CD4-positive, alpha-beta T cell (primary cell): Measurements from ENCODE around the gene CELF5. TPM values are rescaled to one million over a fixed set of nuclear protein-coding genes. Genes with fewer than 3 reads are reported as not detected.

Experiments
- ATAC-seq: fragments of 200-7000 bp; cut with Tn5 transposase; one replicate; pipeline ENCODE4 v1.10.0; 2022; ENCODE audit warnings: mild to moderate bottlenecking; ENCODE audit not compliant: poor library complexity
- CTCF ChIA-PET: fragments of 350-600 bp; sonication (Branson Sonifier 250); formaldehyde crosslinking; loops from one replicate; lab custom pipeline; 2021; ENCODE audit warnings: antibody characterized with exemption, inconsistent platforms; lab: Charles Lee
- POLR2A ChIA-PET: fragments of 350-600 bp; sonication (Branson Sonifier 250); formaldehyde crosslinking; loops from one replicate; lab custom pipeline; 2021; ENCODE audit warnings: antibody characterized with exemption, inconsistent platforms; lab: Charles Lee
- DNase-seq, 14 experiments: peaks; one replicate each; pipeline ENCODE4 v3.0.0-alpha.2; 2013 to 2020; ENCODE audit warnings: mixed read lengths in 2 of 14
- H3K27ac ChIP-seq, 2 donors: one replicate each; pipeline versions ENCODE4 v1.5.1 to v1.7.0; 2013; ENCODE audit warnings: low read length in 2 of 2, low read depth in 1 of 2, mild to moderate bottlenecking in 1 of 2
- H3K27me3 ChIP-seq, 2 experiments: 1 replicate in 1 of 2; 2 replicates in 1 of 2; pipeline versions ENCODE4 v1.6.1 to v1.7.0; 2013; ENCODE audit warnings: low read length in 2 of 2, control low read depth in 1 of 2, mild to moderate bottlenecking in 1 of 2, moderate library complexity in 1 of 2; ENCODE audit not compliant: insufficient read depth in 2 of 2, control insufficient read depth in 1 of 2
- H3K36me3 ChIP-seq: one replicate; pipeline ENCODE4 v1.6.1; 2013; ENCODE audit warnings: low read length, control low read depth; ENCODE audit not compliant: insufficient read depth
- H3K4me1 ChIP-seq: one replicate; pipeline ENCODE4 v1.6.1; 2013; ENCODE audit warnings: low read length, control low read depth; ENCODE audit not compliant: insufficient read depth
- H3K4me3 ChIP-seq: one replicate; pipeline ENCODE4 v1.5.1; 2013; ENCODE audit warnings: mild to moderate bottlenecking, low read length, moderate library complexity
- H3K9me3 ChIP-seq, 2 experiments: 1 replicate in 1 of 2; 2 replicates in 1 of 2; pipeline versions ENCODE4 v1.6.1 to v1.7.0; 2013; ENCODE audit warnings: low read length in 2 of 2, mild to moderate bottlenecking in 2 of 2, control low read depth in 1 of 2, moderate library complexity in 1 of 2; ENCODE audit not compliant: control insufficient read depth in 1 of 2, insufficient read depth in 1 of 2
- H3K27ac Mint-ChIP-seq: one replicate; pipeline ENCODE4 v1.8.0; 2020; ENCODE audit warnings: mixed read lengths
- H3K27me3 Mint-ChIP-seq: one replicate; pipeline ENCODE4 v1.8.0; 2021; ENCODE audit warnings: mixed read lengths
- H3K36me3 Mint-ChIP-seq: one replicate; pipeline ENCODE4 v1.8.0; 2021; ENCODE audit warnings: low read depth, mixed read lengths
- H3K4me1 Mint-ChIP-seq: one replicate; pipeline ENCODE4 v1.8.0; 2021; ENCODE audit warnings: low read depth, mixed read lengths
- H3K4me3 Mint-ChIP-seq: one replicate; pipeline ENCODE4 v1.8.0; 2020; ENCODE audit warnings: mild to moderate bottlenecking, mixed read lengths
- H3K9me3 Mint-ChIP-seq: one replicate; pipeline ENCODE4 v1.8.0; 2020; ENCODE audit warnings: mixed read lengths
- CTCF ChIP-seq: fragments of 200-600 bp; IDR thresholded peaks from one replicate; pipeline ENCODE4 v1.8.0; 2022; ENCODE audit warnings: antibody characterized with exemption, mild to moderate bottlenecking
- intact Hi-C, 2 experiments: fragments of 100-400 bp; cut with DNase I in 1 of 2; cut with micrococcal nuclease in 1 of 2; formaldehyde crosslinking; loops; one replicate each; pipeline versions ENCODE4 v1.15.1 to v1.9.0; 2023 to 2025; cut with DNase I, micrococcal nuclease
- total RNA-seq, 174 experiments: library from RNA in 2 of 174; stranded (reverse) in 2 of 174; gene quantifications; one replicate each; pipeline ENCODE4 v1.2.3 and lab custom pipeline; 2021 to 2026

Gene CELF5
- total RNA-seq, 2 experiments from 2014 or later = 0.36 TPM

DNA sequence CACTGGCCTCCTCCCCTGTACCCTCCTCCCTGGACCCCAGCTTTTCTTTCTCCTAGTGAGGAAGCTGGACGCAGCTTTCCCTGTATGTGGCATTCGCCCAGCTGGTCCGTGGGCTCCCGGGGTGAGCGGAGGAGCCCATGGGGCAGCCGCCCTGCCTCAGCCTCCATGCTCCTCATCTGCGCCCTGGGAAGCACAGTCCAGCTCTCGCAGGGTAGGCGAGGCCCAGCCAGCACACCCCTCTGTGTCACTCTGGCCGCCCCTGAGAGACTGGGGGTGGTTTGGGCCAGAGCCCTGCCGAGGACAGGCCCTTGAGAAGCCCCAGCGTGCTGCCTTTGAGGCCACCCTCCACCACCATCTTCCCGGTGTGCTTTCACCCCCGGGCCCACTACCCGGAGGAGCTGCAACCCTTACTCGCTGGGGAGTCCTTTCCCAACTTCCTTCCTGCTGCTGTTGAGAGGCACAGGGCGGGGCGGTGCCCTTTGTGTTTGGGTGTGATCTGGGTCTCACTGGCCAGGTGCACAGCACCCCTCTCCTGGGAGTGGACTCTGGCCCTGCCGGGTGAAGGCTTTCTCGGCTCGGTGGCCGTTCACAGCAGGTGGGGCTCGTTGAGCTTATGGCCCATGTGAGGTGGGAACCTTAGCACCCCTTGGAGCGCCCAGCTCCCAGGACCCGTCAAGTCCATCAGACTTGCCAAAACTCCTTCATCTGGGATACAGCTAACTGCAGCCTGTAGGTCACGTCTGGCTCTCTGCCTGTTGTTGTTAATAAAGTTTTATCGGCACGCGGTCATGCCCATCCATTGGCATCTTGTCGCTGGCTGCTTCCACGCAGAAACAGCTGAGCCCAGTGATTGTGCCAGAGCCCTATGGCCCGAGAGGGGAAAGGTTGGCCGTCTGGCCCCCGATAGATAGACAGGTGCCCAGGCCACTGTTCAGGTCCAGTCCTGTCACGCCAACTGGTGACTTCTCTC lies 35.5 kb upstream of the CELF5 start:
- DNase-seq (peak in 1 of 14 experiments; percentile 29), ATAC-seq (no peak)
- Histone ChIP-seq H3K4me1 (peaks cover 69% of the 10 kb centered on the region), H3K4me3 (no peak overlapping the region), H3K36me3 (peaks cover 28% of the 10 kb centered on the region), H3K27ac (no peak overlapping the region), H3K27me3 (no peaks in the 10 kb centered on the region), H3K9me3 (peaks cover 0 to 1% of the 10 kb centered on the region in 2 experiments)
- peaks cover 33% of the 10 kb centered on the region for H3K36me3 Mint-ChIP-seq
- no peak overlapping the region for H3K27ac Mint-ChIP-seq
- peak overlapping the region; percentile 79 for H3K4me3 Mint-ChIP-seq
- intact Hi-C loops = loop anchor here in 1 of 2 experiments (5.0 to 10.0 kb wide), 2 partner anchors 237 to 246 kb away; no protein-coding TSS in a partner anchor
- H3K4me1 Mint-ChIP-seq = peaks cover 43% of the 10 kb centered on the region
- POLR2A ChIA-PET = interaction anchor here (1.1 to 1.5 kb wide), 3 partner anchors 9 to 239 kb away, joined by 3 to 6 read pairs (median 5); no protein-coding TSS in a partner anchor
- H3K27me3 Mint-ChIP-seq = no peaks in the 10 kb centered on the region
- CTCF ChIA-PET = no interaction called here
- TF ChIP-seq CTCF = no peak
- H3K9me3 Mint-ChIP-seq = no peaks in the 10 kb centered on the region

DNA sequence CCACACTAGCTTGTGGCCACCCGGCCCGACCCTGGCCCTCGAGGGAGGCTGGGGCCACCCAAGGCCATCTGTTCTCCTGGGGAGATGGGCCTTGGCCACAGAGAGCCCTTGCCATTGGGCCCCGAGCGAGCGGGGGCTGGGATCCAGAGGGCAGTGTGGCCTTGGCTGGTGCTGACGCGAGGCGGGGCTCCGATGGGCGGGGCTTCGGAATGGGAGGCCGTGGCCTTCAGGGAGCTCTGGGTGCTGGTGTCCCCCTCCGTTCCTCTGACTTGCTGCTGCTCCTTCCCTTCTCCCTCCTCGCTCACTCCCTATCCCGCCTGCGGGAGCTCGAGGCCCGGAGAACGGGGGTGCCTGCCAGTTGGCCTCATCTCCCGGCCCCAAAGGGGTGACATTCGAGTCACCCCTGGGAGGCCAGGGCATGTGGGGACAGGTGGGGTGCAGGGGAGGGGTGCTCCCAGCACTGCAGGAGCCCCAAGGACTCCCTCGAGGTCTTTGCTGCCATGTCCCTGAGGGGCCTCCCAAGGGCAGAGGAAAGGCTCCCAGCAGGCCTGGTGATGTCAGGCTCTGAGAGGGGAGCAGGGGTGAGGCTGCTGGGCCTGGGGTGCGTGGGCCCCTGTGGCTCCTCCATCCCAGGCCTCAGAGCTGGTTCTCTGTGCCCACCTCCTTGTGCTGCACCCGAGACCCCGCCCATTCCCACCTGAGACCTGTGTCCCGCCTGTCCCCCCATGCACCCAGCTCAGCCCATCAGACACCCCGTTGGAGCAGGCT lies 34.6 kb upstream of the CELF5 start:
- DNase-seq = no peak
- no peak overlapping the region for H3K27ac ChIP-seq
- peaks cover 23% of the 10 kb centered on the region for H3K36me3 ChIP-seq
- no peak for ATAC-seq
- peaks cover 0 to 6% of the 10 kb centered on the region in 2 experiments for H3K9me3 ChIP-seq
- no peak overlapping the region for H3K4me3 ChIP-seq
- TF ChIP-seq CTCF = no peak
- no peak overlapping the region for H3K27ac Mint-ChIP-seq
- no peaks in the 10 kb centered on the region for H3K27me3 ChIP-seq
- POLR2A ChIA-PET = interaction anchor here (0.7 to 1.5 kb wide), 3 partner anchors 8 to 13 kb away, joined by 3 to 6 read pairs (median 5); no protein-coding TSS in a partner anchor
- no peak overlapping the region for H3K4me3 Mint-ChIP-seq
- H3K4me1 Mint-ChIP-seq = peaks cover 33% of the 10 kb centered on the region
- H3K4me1 ChIP-seq = peaks cover 59% of the 10 kb centered on the region
- intact Hi-C loops = loop anchor here in 1 of 2 experiments (5.0 to 10.0 kb wide), 2 partner anchors 238 to 245 kb away; no protein-coding TSS in a partner anchor
- no peaks in the 10 kb centered on the region for H3K9me3 Mint-ChIP-seq
- H3K27me3 Mint-ChIP-seq = no peaks in the 10 kb centered on the region
- CTCF ChIA-PET = no interaction called here
- peaks cover 33% of the 10 kb centered on the region for H3K36me3 Mint-ChIP-seq

- ChIA-PET CTCF (no interaction called here), POLR2A (interaction anchor here (0.7 kb wide), 1 partner anchor 9 kb away, joined by 3 read pairs; no protein-coding TSS in a partner anchor)
- intact Hi-C loops = no loop called here
- H3K27me3 ChIP-seq = no peaks in the 10 kb centered on the region
- DNase-seq = peak in 1 of 14 experiments; percentile 31
- peaks cover 23% of the 10 kb centered on the region for H3K36me3 ChIP-seq
- ATAC-seq = no peak
- no peak overlapping the region for H3K4me3 ChIP-seq
- Mint-ChIP-seq H3K4me3 (no peak overlapping the region), H3K4me1 (peaks cover 28% of the 10 kb centered on the region), H3K36me3 (peaks cover 29% of the 10 kb centered on the region), H3K9me3 (no peaks in the 10 kb centered on the region), H3K27me3 (no peaks in the 10 kb centered on the region), H3K27ac (no peak overlapping the region)
- H3K27ac ChIP-seq = no peak overlapping the region
- no peak for TF ChIP-seq CTCF
- peaks cover 0 to 6% of the 10 kb centered on the region in 2 experiments for H3K9me3 ChIP-seq
- peaks cover 54% of the 10 kb centered on the region for H3K4me1 ChIP-seq
Measured at GRCh38 chr19:3190470-3190770, 34.0 kb upstream of the CELF5 start.
